ENCODE data around the gene PSME2. TPM values are rescaled to one million over a fixed set of nuclear protein-coding genes. Genes with fewer than 3 reads are reported as not detected.
A peak's percentile ranks its signal among the peaks of the same experiment; 100 is the strongest.

PSME2 gene
- total and polyA plus RNA-seq, 2 of the 13 experiments (the other 11 are each of a cell fraction or from before 2014, with no cell fraction given), result 332 to 716 TPM

GRCh38 chr14:24135834-24136683, 10.4 kb downstream of the PSME2 start, which contains the start of gene PSME1 (continued):
- no peak; the same call in 1 of the 2 replicates for TF ChIP-seq GMEB1 (CRISPR knock-in tag; IDR thresholded peaks at IDR 0.05; ENCODE audit: borderline replicate concordance)
- TF ChIP-seq SETDB1 (CRISPR knock-in tag; IDR thresholded peaks at IDR 0.05; ENCODE audit: borderline replicate concordance), result no peak
- peak; percentile 89 for TF ChIP-seq IRF9 (CRISPR knock-in tag; IDR thresholded peaks at IDR 0.05; ENCODE audit: borderline replicate concordance)
- TF ChIP-seq NR2F6 (IDR thresholded peaks at IDR 0.05), result no peak
- peak; percentile 72; the same call in 1 of the 2 replicates for TF ChIP-seq NR2F6 (CRISPR knock-in tag; IDR thresholded peaks at IDR 0.05)
- peak in 1 of 2 experiments; percentile 31; a peak in 1 of 4 replicates for TF ChIP-seq POLR2A (IDR thresholded peaks at IDR 0.05; ENCODE audit: insufficient read depth in 1 of 2, low read depth in 2 of 2, low read length in 2 of 2)
- TF ChIP-seq ZKSCAN1 (IDR thresholded peaks at IDR 0.05; ENCODE audit: low read length), result no peak
- TF ChIP-seq BRCA1 (CRISPR knock-in tag; IDR thresholded peaks at IDR 0.05), result no peak; the same call in 1 of the 2 replicates
- TF ChIP-seq ZNF7 (CRISPR knock-in tag; IDR thresholded peaks at IDR 0.05), result peak; percentile 11; the same call in 1 of the 2 replicates
- TF ChIP-seq ZNF800 (CRISPR knock-in tag; IDR thresholded peaks at IDR 0.05), result no peak
- TF ChIP-seq ZNF253 (CRISPR knock-in tag; IDR thresholded peaks at IDR 0.05; ENCODE audit: borderline replicate concordance), result 0 out of 2 replicates have a peak, but pooled peaks have one; percentile 49
- peak; percentile 47; the same call in 1 of the 2 replicates for TF ChIP-seq ZNF280D (CRISPR knock-in tag; IDR thresholded peaks at IDR 0.05)
- peak; percentile 84 for TF ChIP-seq ELF1 (CRISPR knock-in tag; IDR thresholded peaks at IDR 0.05)
- TF ChIP-seq NR0B2 (CRISPR knock-in tag; IDR thresholded peaks at IDR 0.05), result peak; percentile 96
- TF ChIP-seq TBL1XR1 (IDR thresholded peaks at IDR 0.05; ENCODE audit: borderline replicate concordance, low read length, partially characterized antibody), result no peak
- TF ChIP-seq TSC22D2 (CRISPR knock-in tag; IDR thresholded peaks at IDR 0.05; ENCODE audit: borderline replicate concordance), result peak; percentile 79
- peak; percentile 50; the same call in 1 of the 2 replicates for TF ChIP-seq SIX4 (CRISPR knock-in tag; IDR thresholded peaks at IDR 0.05)
- TF ChIP-seq MTA3 (CRISPR knock-in tag; IDR thresholded peaks at IDR 0.05), result no peak
- peak; percentile 66; the same call in 1 of the 2 replicates for TF ChIP-seq NCOR1 (IDR thresholded peaks at IDR 0.05; ENCODE audit: borderline replicate concordance, low read length)
- TF ChIP-seq JDP2 (CRISPR knock-in tag; IDR thresholded peaks at IDR 0.05; ENCODE audit: borderline replicate concordance), result no peak
- no peak for TF ChIP-seq MBD4 (IDR thresholded peaks at IDR 0.05; ENCODE audit: borderline replicate concordance, low read length)
- 0 out of 2 replicates have a peak, but pooled peaks have one; percentile 62 for TF ChIP-seq ATAD3A (CRISPR knock-in tag; IDR thresholded peaks at IDR 0.05)
